Measurements from ENCODE around the gene GAS6. TPM values are rescaled to one million over a fixed set of nuclear protein-coding genes. Genes with fewer than 3 reads are reported as not detected.
"Not testable (repeated sequence)": the region's sequence is repeated elsewhere in the genome, so short reads cannot be mapped to it uniquely, and the experiment has no call there.

Gene GAS6
- total RNA-seq, 1 donor from 2014 or later, result 11.5 TPM

GRCh38 chr13:113828282-113828825 lies 35.5 kb downstream of the GAS6 start:
- Mint-ChIP-seq H3K4me1 (ENCODE audit: low read depth) (no peaks in the 10 kb centered on the region), H3K36me3 (ENCODE audit: insufficient read depth) (peaks cover 3% of the 10 kb centered on the region), H3K27me3 (no peaks in the 10 kb centered on the region), H3K27ac (no peak overlapping the region), H3K9me3 (ENCODE audit: low read depth) (no peaks in the 10 kb centered on the region), H3K4me3 (ENCODE audit: low read depth) (no peak overlapping the region)
- TF ChIP-seq CTCF (IDR thresholded peaks at IDR 0.05; ENCODE audit: unreplicated experiment), result no peak
- no peak for DNase-seq (ENCODE audit: low spot score, unreplicated experiment)

DNA sequence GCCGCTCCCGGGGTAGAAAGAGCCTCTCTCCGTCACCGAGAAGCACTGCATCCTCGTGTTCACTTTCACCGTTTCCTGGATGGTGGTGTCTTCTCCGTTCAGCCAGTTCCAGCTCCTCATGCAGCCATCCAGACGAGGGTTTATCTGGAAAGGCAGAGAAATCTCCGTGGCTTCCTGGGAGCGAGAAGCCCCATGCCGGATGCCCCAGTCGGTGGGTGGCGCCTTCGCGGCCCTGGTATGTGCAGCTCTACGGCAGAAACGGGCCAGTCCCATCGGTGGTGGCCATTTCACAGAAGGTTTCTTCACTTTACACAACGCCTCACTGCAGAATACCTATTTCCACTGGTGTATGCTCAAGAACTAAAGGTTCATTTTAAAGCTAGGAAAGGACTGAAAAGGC lies 36.9 kb downstream of the GAS6 start:
- no peak for TF ChIP-seq CTCF (IDR thresholded peaks at IDR 0.05; ENCODE audit: unreplicated experiment)
- H3K36me3 Mint-ChIP-seq (ENCODE audit: insufficient read depth), result peaks cover 4% of the 10 kb centered on the region
- no peaks in the 10 kb centered on the region for H3K9me3 Mint-ChIP-seq (ENCODE audit: low read depth)
- no peaks in the 10 kb centered on the region for H3K27me3 Mint-ChIP-seq
- H3K27ac Mint-ChIP-seq, result no peak overlapping the region
- H3K4me1 Mint-ChIP-seq (ENCODE audit: low read depth), result no peaks in the 10 kb centered on the region
- no peak for DNase-seq (ENCODE audit: low spot score, unreplicated experiment)
- H3K4me3 Mint-ChIP-seq (ENCODE audit: low read depth), result no peak overlapping the region

DNA sequence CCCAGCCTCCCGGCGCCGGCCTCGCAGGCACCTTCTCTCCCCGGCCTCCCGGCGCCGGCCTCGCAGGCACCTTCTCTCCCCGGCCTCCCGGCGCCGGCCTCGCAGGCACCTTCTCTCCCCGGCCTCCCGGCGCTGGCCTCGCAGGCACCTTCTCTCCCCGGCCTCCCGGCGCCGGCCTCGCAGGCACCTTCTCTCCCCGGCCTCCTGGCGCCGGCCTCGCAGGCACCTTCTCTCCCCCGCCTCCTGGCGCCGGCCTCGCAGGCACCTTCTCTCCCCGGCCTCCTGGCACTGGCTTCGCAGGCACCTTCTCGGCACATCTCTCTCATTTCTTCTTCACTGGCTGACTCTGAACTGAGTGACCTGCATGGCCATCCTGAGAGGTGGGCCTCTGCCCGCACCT lies 37.4 kb downstream of the GAS6 start:
- H3K9me3 Mint-ChIP-seq (ENCODE audit: low read depth); DNase-seq (ENCODE audit: low spot score, unreplicated experiment); H3K36me3 Mint-ChIP-seq (ENCODE audit: insufficient read depth); H3K4me3 Mint-ChIP-seq (ENCODE audit: low read depth); H3K27me3 Mint-ChIP-seq; H3K27ac Mint-ChIP-seq; H3K4me1 Mint-ChIP-seq (ENCODE audit: low read depth): not testable (repeated sequence)

- Mint-ChIP-seq H3K36me3 (ENCODE audit: insufficient read depth) (peaks cover 4% of the 10 kb centered on the region), H3K4me3 (ENCODE audit: low read depth) (no peak overlapping the region), H3K4me1 (ENCODE audit: low read depth) (no peaks in the 10 kb centered on the region), H3K27ac (no peak overlapping the region), H3K27me3 (no peaks in the 10 kb centered on the region), H3K9me3 (ENCODE audit: low read depth) (no peaks in the 10 kb centered on the region)
- TF ChIP-seq CTCF (IDR thresholded peaks at IDR 0.05; ENCODE audit: unreplicated experiment), result no peak
- DNase-seq (ENCODE audit: low spot score, unreplicated experiment), result no peak
Measured at GRCh38 chr13:113825841-113826240, 38.0 kb downstream of the GAS6 start.

- no peak for TF ChIP-seq CTCF (IDR thresholded peaks at IDR 0.05; ENCODE audit: unreplicated experiment)
- Mint-ChIP-seq H3K4me1 (ENCODE audit: low read depth) (no peaks in the 10 kb centered on the region), H3K4me3 (ENCODE audit: low read depth) (no peak overlapping the region), H3K27ac (no peak overlapping the region), H3K27me3 (no peaks in the 10 kb centered on the region), H3K9me3 (ENCODE audit: low read depth) (no peaks in the 10 kb centered on the region), H3K36me3 (ENCODE audit: insufficient read depth) (peaks cover 4% of the 10 kb centered on the region)
- no peak for DNase-seq (ENCODE audit: low spot score, unreplicated experiment)
Measured at GRCh38 chr13:113823771-113824170, 40.1 kb downstream of the GAS6 start.

DNA sequence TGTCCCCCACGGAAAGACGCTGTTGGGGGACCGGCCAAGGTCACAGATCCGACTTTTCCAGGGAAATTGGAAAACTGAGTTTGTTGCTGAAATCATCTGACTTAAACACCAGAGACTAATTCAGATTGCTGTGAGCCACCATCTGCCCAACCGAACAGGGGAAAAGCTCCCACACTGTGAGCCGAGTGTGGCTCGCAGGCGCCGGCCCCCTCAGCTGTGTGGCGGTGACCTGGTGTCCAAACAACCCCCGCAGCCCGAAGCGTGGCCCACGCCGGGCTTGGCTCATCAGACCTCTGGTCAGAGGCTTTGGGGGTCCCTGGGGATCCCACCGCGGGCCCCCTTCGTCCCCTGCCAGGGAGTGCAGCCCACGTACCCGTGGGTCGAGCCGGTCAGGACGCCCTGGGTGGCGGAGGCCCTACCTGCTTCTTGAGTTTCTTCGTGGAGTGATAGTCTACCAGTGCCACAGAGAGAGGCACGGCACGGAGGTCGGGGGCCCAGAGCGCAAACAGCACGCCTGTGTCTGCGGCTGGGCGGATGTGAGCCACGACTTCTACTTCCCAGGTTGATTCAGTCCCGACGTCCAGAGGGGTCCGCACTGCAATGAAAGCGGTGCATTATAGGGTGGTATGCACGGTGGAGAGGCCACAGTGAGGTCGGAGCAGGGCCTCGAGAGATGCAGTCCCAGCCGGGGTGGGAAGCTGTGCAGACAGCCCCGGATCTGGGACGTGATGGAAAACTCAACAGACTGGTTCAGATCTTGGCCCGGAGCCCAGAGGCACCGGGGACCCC lies 40.7 kb downstream of the GAS6 start:
- TF ChIP-seq CTCF (IDR thresholded peaks at IDR 0.05; ENCODE audit: unreplicated experiment), result no peak
- Mint-ChIP-seq H3K27me3 (no peaks in the 10 kb centered on the region), H3K4me1 (ENCODE audit: low read depth) (no peaks in the 10 kb centered on the region), H3K27ac (no peak overlapping the region), H3K9me3 (ENCODE audit: low read depth) (no peaks in the 10 kb centered on the region), H3K36me3 (ENCODE audit: insufficient read depth) (peaks cover 4% of the 10 kb centered on the region), H3K4me3 (ENCODE audit: low read depth) (no peak overlapping the region)
- no peak for DNase-seq (ENCODE audit: low spot score, unreplicated experiment)
